ENCODE results near the gene NSMCE3. TPM values are rescaled to one million over a fixed set of nuclear protein-coding genes. Genes with fewer than 3 reads are reported as not detected.
A peak's percentile ranks its signal among the peaks of the same experiment; 100 is the strongest.
"Not testable (repeated sequence)": the region's sequence is repeated elsewhere in the genome, so short reads cannot be mapped to it uniquely, and the experiment has no call there.

Gene NSMCE3
- total RNA-seq, 8 experiments from 2014 or later: 11.0 to 95.5 (median 13.7) TPM

- peak overlapping the region; percentile 53 to 89 for H3K27ac ChIP-seq
- in situ Hi-C loops (cut with MboI; ENCODE audit: low pct_unique_long_range_greater_than_20kb in 2 of 9, low sequenced_read_pairs in 9 of 9, unreplicated experiment in 9 of 9): loop anchor here in 1 of 9 experiments (25.0 kb wide), 1 partner anchor 88 kb away; no protein-coding TSS in a partner anchor
- peak in 1 of 8 experiments; percentile 3 for ATAC-seq (replicated peaks in 6 of 8)
- H3K4me1 ChIP-seq (replicated peaks in 1 of 2): peaks cover 36% of the 10 kb centered on the region in 2 donors
- no peak overlapping the region for H3K4me3 ChIP-seq
- 40 to 100% (median 86%) methylated on average over 1 to 9 of the region's 22 CpGs; no CpG with 5 or more reads in 3 of the 10 experiments for WGBS, 10 experiments
These were observed 43.9 kb downstream of the NSMCE3 start for GRCh38 chr15:29225534-29226234.

- WGBS, 10 experiments: 100% methylated on average over 5 of the region's 15 CpGs; no CpG with 5 or more reads in 9 of the 10 experiments
- peaks cover 36% of the 10 kb centered on the region in 2 donors for H3K4me1 ChIP-seq (replicated peaks in 1 of 2)
- not testable (repeated sequence) for H3K27ac ChIP-seq; ATAC-seq (replicated peaks in 6 of 8); H3K4me3 ChIP-seq
- in situ Hi-C loops (cut with MboI; ENCODE audit: low pct_unique_long_range_greater_than_20kb in 2 of 9, low sequenced_read_pairs in 9 of 9, unreplicated experiment in 9 of 9): loop anchor here in 1 of 9 experiments (25.0 kb wide), 1 partner anchor 88 kb away; no protein-coding TSS in a partner anchor
These were observed 44.6 kb downstream of the NSMCE3 start for GRCh38 chr15:29224987-29225363.

- ATAC-seq (replicated peaks in 6 of 8); H3K27ac ChIP-seq; H3K4me3 ChIP-seq; in situ Hi-C loops (cut with MboI; ENCODE audit: low pct_unique_long_range_greater_than_20kb in 2 of 9, low sequenced_read_pairs in 9 of 9, unreplicated experiment in 9 of 9): not testable (repeated sequence)
- 88 to 93% (median 90%) methylated on average over 3 to 5 of the region's 19 CpGs; no CpG with 5 or more reads in 7 of the 10 experiments for WGBS, 10 experiments
- H3K4me1 ChIP-seq (replicated peaks in 1 of 2): peaks cover 36% of the 10 kb centered on the region in 2 donors
These were observed 45.2 kb downstream of the NSMCE3 start for GRCh38 chr15:29224235-29224986.

- no peak for ATAC-seq (replicated peaks in 6 of 8)
- WGBS, 10 experiments: 69 to 100% (median 97%) methylated on average over 2 to 3 of the region's 11 CpGs; no CpG with 5 or more reads in 4 of the 10 experiments
- in situ Hi-C loops (cut with MboI; ENCODE audit: low pct_unique_long_range_greater_than_20kb in 2 of 9, low sequenced_read_pairs in 9 of 9, unreplicated experiment in 9 of 9): no loop called here
- Histone ChIP-seq H3K4me1 (replicated peaks in 1 of 2) (peaks cover 36% of the 10 kb centered on the region in 2 donors), H3K4me3 (no peak overlapping the region), H3K27ac (no peak overlapping the region)
These were observed 46.0 kb downstream of the NSMCE3 start for GRCh38 chr15:29223640-29224039.

- Histone ChIP-seq H3K4me3 (no peak overlapping the region), H3K27ac (peak overlapping the region in 1 of 2 donors; percentile 31), H3K4me1 (replicated peaks in 1 of 2) (peaks cover 30 to 31% of the 10 kb centered on the region in 2 donors)
- 12 to 100% (median 87%) methylated on average over 2 to 8 of the region's 9 CpGs; no CpG with 5 or more reads in 1 of the 10 experiments for WGBS, 10 experiments
- in situ Hi-C loops (cut with MboI; ENCODE audit: low pct_unique_long_range_greater_than_20kb in 2 of 9, low sequenced_read_pairs in 9 of 9, unreplicated experiment in 9 of 9): no loop called here
- ATAC-seq (replicated peaks in 6 of 8): peak in 2 of 8 experiments; percentile 17 to 20
These were observed 47.3 kb downstream of the NSMCE3 start for GRCh38 chr15:29222129-29222853.

- WGBS, 10 experiments: 4 to 95% (median 90%) methylated on average over 3 to 7 of the region's 7 CpGs
- in situ Hi-C loops (cut with MboI; ENCODE audit: low pct_unique_long_range_greater_than_20kb in 2 of 9, low sequenced_read_pairs in 9 of 9, unreplicated experiment in 9 of 9): no loop called here
- Histone ChIP-seq H3K27ac (no peak overlapping the region), H3K4me1 (replicated peaks in 1 of 2) (peaks cover 15 to 20% of the 10 kb centered on the region in 2 donors), H3K4me3 (no peak overlapping the region)
- peak in 1 of 8 experiments; percentile 15 for ATAC-seq (replicated peaks in 6 of 8)
These were observed 48.8 kb downstream of the NSMCE3 start for GRCh38 chr15:29220852-29221251.

- Histone ChIP-seq H3K27ac (no peak overlapping the region), H3K4me3 (no peak overlapping the region), H3K4me1 (replicated peaks in 1 of 2) (peaks cover 0 to 3% of the 10 kb centered on the region in 2 donors)
- in situ Hi-C loops (cut with MboI; ENCODE audit: low pct_unique_long_range_greater_than_20kb in 2 of 9, low sequenced_read_pairs in 9 of 9, unreplicated experiment in 9 of 9): no loop called here
- no peak for ATAC-seq (replicated peaks in 6 of 8)
- 5 to 88% (median 60%) methylated on average over 1 to 3 of the region's 3 CpGs for WGBS, 10 experiments
These were observed 52.7 kb downstream of the NSMCE3 start for GRCh38 chr15:29216955-29217354.
